NT2/D1 (cell line): Measurements from ENCODE around the gene CBR3.

Experiments
- DNase-seq: peaks from one replicate; pipeline ENCODE4 v3.0.0-alpha.2; 2011; ENCODE audit warnings: low read depth, low spot score
- H3K27me3 ChIP-seq: 2 replicates; pipeline ENCODE4 v1.6.0; 2011; ENCODE audit warnings: mild to moderate bottlenecking; ENCODE audit not compliant: insufficient read length, insufficient read depth
- H3K36me3 ChIP-seq: 2 replicates; pipeline ENCODE4 v1.6.1; 2011; ENCODE audit warnings: mild to moderate bottlenecking, low read length, mixed read lengths; ENCODE audit not compliant: insufficient read depth, insufficient read length
- H3K4me1 ChIP-seq: 2 replicates; pipeline ENCODE4 v1.5.1; 2011; ENCODE audit not compliant: insufficient read depth, insufficient read length
- H3K4me3 ChIP-seq: 2 replicates; pipeline ENCODE4 v1.5.1; 2011; ENCODE audit warnings: low read depth; ENCODE audit not compliant: insufficient read length
- H3K9ac ChIP-seq: 2 replicates; pipeline ENCODE4 v1.6.0; 2011; ENCODE audit warnings: low read depth; ENCODE audit not compliant: insufficient read length
- H3K9me3 ChIP-seq: 2 replicates; pipeline ENCODE4 v1.5.1; 2011; ENCODE audit warnings: mild to moderate bottlenecking, low read length; ENCODE audit not compliant: insufficient read depth
- SUZ12 ChIP-seq: IDR thresholded peaks from 2 replicates; pipeline ENCODE4 v1.6.1; 2011; ENCODE audit not compliant: insufficient read length, insufficient read depth; ENCODE audit errors: extremely low read depth
- YY1 ChIP-seq: IDR thresholded peaks from 2 replicates; pipeline ENCODE4 v1.6.1; 2011; ENCODE audit not compliant: insufficient read length, insufficient read depth
- ZNF274 ChIP-seq: IDR thresholded peaks from 2 replicates; pipeline ENCODE4 v1.6.1; 2011; ENCODE audit warnings: mild to moderate bottlenecking, low read depth, low read length

The CBR3 gene

DNA sequence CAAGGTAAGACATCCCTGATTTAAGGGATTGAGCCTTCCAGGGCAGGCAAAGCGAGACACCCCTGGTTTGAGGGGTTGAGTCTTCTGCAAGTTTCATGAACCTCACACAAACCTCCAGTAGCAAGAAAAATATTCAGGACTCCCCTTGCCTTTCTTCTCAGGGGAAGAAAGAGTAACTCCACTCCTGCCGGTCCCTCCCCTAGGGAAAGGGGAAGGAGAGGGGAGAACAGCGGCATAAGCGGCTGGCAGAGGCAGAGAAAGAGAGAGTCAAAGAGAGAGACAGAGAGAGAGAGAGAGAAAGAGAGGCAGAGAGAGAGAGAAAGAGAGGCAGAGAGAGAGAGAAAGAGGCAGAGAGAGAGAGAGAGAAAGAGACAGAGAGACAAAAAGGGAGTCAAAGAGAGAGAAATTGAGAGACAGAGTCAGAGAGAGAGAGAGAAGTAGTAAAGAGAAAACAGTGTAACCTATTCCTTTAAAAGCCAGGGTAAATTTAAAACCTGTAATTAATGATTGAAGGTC, 29.5 kb upstream of the CBR3 start:
- Histone ChIP-seq H3K9me3 (peaks cover 59% of the 10 kb centered on the region), H3K4me1 (no peaks in the 10 kb centered on the region), H3K36me3 (peaks cover 5% of the 10 kb centered on the region), H3K4me3 (peak overlapping the region; percentile 48), H3K9ac (peak overlapping the region; percentile 81), H3K27me3 (no peaks in the 10 kb centered on the region)
- no peak for DNase-seq
- TF ChIP-seq YY1 (no peak), SUZ12 (no peak), ZNF274 (no peak)

DNA sequence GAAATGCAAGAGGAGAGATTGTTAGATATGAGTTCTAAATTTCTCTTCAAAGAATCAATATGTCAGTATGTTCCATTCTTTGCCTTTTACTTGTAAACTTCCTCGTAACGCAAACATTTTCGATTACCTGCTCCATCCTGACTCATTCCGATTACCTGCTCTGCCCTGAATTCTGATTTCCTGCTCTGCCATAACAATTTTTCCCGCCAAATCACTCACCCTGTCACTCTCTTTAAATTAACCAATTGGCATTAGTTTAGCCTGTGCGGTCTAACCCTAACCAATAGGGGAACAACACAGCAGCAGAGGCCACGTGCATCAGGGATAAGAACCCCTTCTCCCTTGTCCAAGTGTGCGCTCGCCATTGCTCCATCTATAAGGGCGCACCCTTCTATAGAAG, 25.0 kb upstream of the CBR3 start:
- Histone ChIP-seq H3K4me1 (peaks cover 6% of the 10 kb centered on the region), H3K9ac (no peak overlapping the region), H3K36me3 (peaks cover 5% of the 10 kb centered on the region), H3K9me3 (peaks cover 29% of the 10 kb centered on the region), H3K27me3 (no peaks in the 10 kb centered on the region), H3K4me3 (no peak overlapping the region)
- no peak for TF ChIP-seq ZNF274
- TF ChIP-seq SUZ12: no peak
- TF ChIP-seq YY1: no peak
- DNase-seq: no peak

DNA sequence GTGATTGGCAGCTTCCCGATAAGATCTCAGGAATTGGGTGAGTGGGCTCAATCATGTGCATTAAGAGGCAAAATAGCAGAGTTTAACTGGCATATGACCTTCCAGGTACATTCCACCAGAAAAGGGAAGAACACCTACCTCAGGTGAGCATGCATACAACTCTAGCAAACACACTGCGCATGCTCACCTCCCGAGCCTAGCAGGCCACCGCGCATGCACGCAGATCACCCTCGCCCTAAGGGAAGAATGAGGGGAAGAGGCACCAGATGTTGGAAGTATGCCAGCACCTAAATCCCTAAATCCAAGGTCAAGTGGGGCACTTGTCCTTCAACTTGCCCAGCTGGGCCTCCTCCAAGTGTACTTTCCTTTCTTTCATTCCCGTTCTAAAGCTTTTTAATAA, 23.6 kb upstream of the CBR3 start:
- H3K4me1 ChIP-seq: peaks cover 6% of the 10 kb centered on the region
- no peak overlapping the region for H3K9ac ChIP-seq
- H3K27me3 ChIP-seq: no peaks in the 10 kb centered on the region
- no peak for DNase-seq
- H3K36me3 ChIP-seq: peaks cover 5% of the 10 kb centered on the region
- peaks cover 29% of the 10 kb centered on the region for H3K9me3 ChIP-seq
- no peak overlapping the region for H3K4me3 ChIP-seq
- TF ChIP-seq ZNF274: no peak

- Histone ChIP-seq H3K4me1 (peaks cover 6% of the 10 kb centered on the region), H3K36me3 (no peaks in the 10 kb centered on the region), H3K9ac (no peak overlapping the region), H3K27me3 (no peaks in the 10 kb centered on the region), H3K9me3 (peaks cover 15% of the 10 kb centered on the region; the same call in 1 of the 2 replicates), H3K4me3 (no peak overlapping the region)
- no peak for DNase-seq
- TF ChIP-seq YY1: no peak
- TF ChIP-seq SUZ12: no peak
- no peak for TF ChIP-seq ZNF274
Observed at GRCh38 chr21:36113647-36114428, 21.0 kb upstream of the CBR3 start.

DNA sequence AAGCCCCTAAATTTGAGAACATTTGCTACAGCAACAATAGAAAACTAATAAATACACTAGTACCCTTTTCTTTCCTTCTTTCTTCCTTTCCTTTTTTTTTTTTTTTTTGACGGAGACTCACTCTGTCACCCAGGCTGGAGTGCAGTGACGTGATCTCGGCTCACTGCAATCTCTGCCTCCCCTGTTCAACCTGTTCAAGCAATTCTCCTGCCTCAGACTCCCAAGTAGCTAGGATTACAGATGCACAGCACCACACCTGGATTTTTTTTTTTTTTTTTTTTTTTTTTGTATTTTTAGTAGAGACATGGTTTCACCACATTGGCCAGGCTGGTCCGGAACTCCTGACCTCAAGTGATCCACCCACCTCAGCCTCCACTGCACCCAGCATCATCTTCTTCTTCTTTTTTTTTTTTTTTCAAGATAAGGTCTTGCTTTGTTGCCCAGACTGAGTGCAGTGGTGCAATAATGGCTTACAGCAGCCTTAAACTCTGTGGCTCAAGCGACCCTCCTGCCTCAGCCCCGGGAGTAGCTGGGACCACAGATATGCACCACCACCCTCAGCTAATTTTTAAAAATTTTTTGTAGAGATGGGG, 19.6 kb upstream of the CBR3 start:
- Histone ChIP-seq H3K27me3 (no peaks in the 10 kb centered on the region), H3K9me3 (peaks cover 2% of the 10 kb centered on the region; the same call in 1 of the 2 replicates), H3K9ac (no peak overlapping the region), H3K4me3 (no peak overlapping the region), H3K4me1 (peaks cover 6% of the 10 kb centered on the region), H3K36me3 (no peaks in the 10 kb centered on the region)
- TF ChIP-seq SUZ12: no peak
- no peak for TF ChIP-seq YY1
- no peak for TF ChIP-seq ZNF274
- no peak for DNase-seq

GRCh38 chr21:36117286-36117741, 17.6 kb upstream of the CBR3 start:
- no peak for DNase-seq
- Histone ChIP-seq H3K36me3 (no peaks in the 10 kb centered on the region), H3K9me3 (no peaks in the 10 kb centered on the region), H3K4me3 (no peak overlapping the region), H3K4me1 (peaks cover 2% of the 10 kb centered on the region), H3K9ac (no peak overlapping the region), H3K27me3 (no peaks in the 10 kb centered on the region)
- TF ChIP-seq SUZ12: no peak
- TF ChIP-seq YY1: no peak
- no peak for TF ChIP-seq ZNF274

- no peak for DNase-seq
- H3K9me3 ChIP-seq: no peaks in the 10 kb centered on the region
- H3K9ac ChIP-seq: no peak overlapping the region
- no peaks in the 10 kb centered on the region for H3K4me1 ChIP-seq
- H3K36me3 ChIP-seq: no peaks in the 10 kb centered on the region
- TF ChIP-seq YY1: no peak
- no peak overlapping the region for H3K4me3 ChIP-seq
- H3K27me3 ChIP-seq: no peaks in the 10 kb centered on the region
Observed at GRCh38 chr21:36120304-36120888, 14.5 kb upstream of the CBR3 start.
